HepG2 (cell line): ENCODE results near the gene SRPRA. TPM values are rescaled to one million over a fixed set of nuclear protein-coding genes. Genes with fewer than 3 reads are reported as not detected.

Experiments used
- BCL3 ChIP-seq: sonication (generic); formaldehyde crosslinking; IDR thresholded peaks from 2 replicates; pipeline ENCODE4 v1.5.1; 2020; ENCODE audit warnings: mild to moderate bottlenecking, missing genetic modification reagents, moderate library complexity
- CBX1 ChIP-seq: IDR thresholded peaks from one replicate; pipeline ENCODE4 v1.6.1; 2016; ENCODE audit warnings: antibody characterized with exemption, low read depth
- CCAR2 ChIP-seq: fragments of 200-400 bp; formaldehyde crosslinking; optimal IDR thresholded peaks from 2 replicates; pipeline ENCODE3; 2018; ENCODE audit warnings: low read depth, mild to moderate bottlenecking, low read length, moderate library complexity
- DMAP1 ChIP-seq: IDR thresholded peaks from 2 replicates; pipeline ENCODE4 v1.6.1; 2016
- ELF1 ChIP-seq: sonication (generic); formaldehyde crosslinking; IDR thresholded peaks from 2 replicates; pipeline ENCODE4 v1.4.0; 2020; ENCODE audit warnings: missing genetic modification reagents
- ELF4 ChIP-seq: sonication (generic); formaldehyde crosslinking; IDR thresholded peaks from 2 replicates; pipeline ENCODE4 v1.5.0; 2020; ENCODE audit warnings: missing genetic modification reagents, mild to moderate bottlenecking, moderate library complexity, borderline replicate concordance
- FLYWCH1 ChIP-seq: sonication (generic); formaldehyde crosslinking; IDR thresholded peaks from 2 replicates; pipeline ENCODE4 v1.8.1; 2023; ENCODE audit warnings: mild to moderate bottlenecking, missing genetic modification reagents
- JARID2 ChIP-seq: sonication (generic); formaldehyde crosslinking; IDR thresholded peaks from 2 replicates; pipeline ENCODE4 v1.8.1; 2023; ENCODE audit warnings: missing genetic modification reagents, inconsistent platforms; ENCODE audit not compliant: insufficient replicate concordance
- KDM5A ChIP-seq: fragments of 200-600 bp; sonication (generic); IDR thresholded peaks from 2 replicates; pipeline ENCODE4 v1.7.0; 2018; ENCODE audit warnings: antibody characterized with exemption, mild to moderate bottlenecking, low read length, borderline replicate concordance
- MAFF ChIP-seq: IDR thresholded peaks from 2 replicates; pipeline ENCODE4 v1.6.1; 2011; ENCODE audit warnings: low read depth, low read length, improper control_type of control experiment
- MXD3 ChIP-seq: IDR thresholded peaks from 2 replicates; pipeline ENCODE4 v1.6.1; 2016; ENCODE audit warnings: mild to moderate bottlenecking, missing biosample characterization, missing genetic modification reagents
- NFKBIZ ChIP-seq: IDR thresholded peaks from 2 replicates; pipeline ENCODE4 v1.6.1; 2018; ENCODE audit warnings: missing genetic modification reagents, missing compliant biosample characterization
- PREB ChIP-seq: sonication (generic); formaldehyde crosslinking; IDR thresholded peaks from 2 replicates; pipeline ENCODE4 v1.4.0; 2020; ENCODE audit warnings: missing genetic modification reagents
- RBAK ChIP-seq: sonication (generic); formaldehyde crosslinking; IDR thresholded peaks from 2 replicates; pipeline ENCODE4 v1.5.1; 2020; ENCODE audit warnings: mild to moderate bottlenecking, missing genetic modification reagents
- REL ChIP-seq: sonication (generic); formaldehyde crosslinking; conservative IDR thresholded peaks from 2 replicates; pipeline ENCODE4 v1.8.0; 2022; ENCODE audit warnings: mild to moderate bottlenecking, missing genetic modification reagents, moderate library complexity
- SIN3A ChIP-seq: IDR thresholded peaks from 2 replicates; pipeline ENCODE4 v1.6.1; 2011; ENCODE audit warnings: low read depth, mild to moderate bottlenecking, control low read depth, low read length, borderline replicate concordance
- SIX4 ChIP-seq: sonication (generic); formaldehyde crosslinking; IDR thresholded peaks from 2 replicates; pipeline ENCODE4 v1.4.0; 2020; ENCODE audit warnings: missing genetic modification reagents
- TFDP2 ChIP-seq: sonication (generic); formaldehyde crosslinking; IDR thresholded peaks from 2 replicates; pipeline ENCODE4 v1.4.0; 2020; ENCODE audit warnings: missing genetic modification reagents
- THRA ChIP-seq: sonication (generic); formaldehyde crosslinking; IDR thresholded peaks from 2 replicates; pipeline ENCODE4 v1.4.0; 2020; ENCODE audit warnings: missing genetic modification reagents, borderline replicate concordance
- ZNF546 ChIP-seq: sonication (generic); formaldehyde crosslinking; conservative IDR thresholded peaks from 2 replicates; pipeline ENCODE4 v1.8.1; 2023; ENCODE audit warnings: mild to moderate bottlenecking, missing genetic modification reagents
- ZNF597 ChIP-seq: sonication (generic); formaldehyde crosslinking; IDR thresholded peaks from 2 replicates; pipeline ENCODE4 v1.5.0; 2020; ENCODE audit warnings: missing genetic modification reagents
- ZNF614 ChIP-seq: IDR thresholded peaks from 2 replicates; pipeline ENCODE4 v1.6.1; 2018; ENCODE audit warnings: missing biosample characterization, missing genetic modification reagents, inconsistent platforms, borderline replicate concordance
- ZNF629 ChIP-seq: sonication (generic); formaldehyde crosslinking; conservative IDR thresholded peaks from 2 replicates; pipeline ENCODE4 v1.5.0; 2020; ENCODE audit warnings: missing genetic modification reagents
- polyA plus RNA-seq, 8 experiments: library from polyadenylated mRNA; depleted of rRNA in 3 of 8; stranded (reverse) in 7 of 8; unstranded in 1 of 8; fragments of >200 nt; fragmentation: Illumina TruSeq in 4 of 8; extraction: Trizol in 4 of 8; gene quantifications; 2 replicates each; pipeline versions ENCODE4 v1.2.1 to v1.2.3, GENCODE V29; 2011 to 2016; ENCODE audit warnings: low read depth in 4 of 8, missing spikeins in 1 of 8, mixed read lengths in 1 of 8; ENCODE audit not compliant: insufficient read depth in 1 of 8
- total RNA-seq, 5 experiments: library from RNA; depleted of rRNA; stranded (reverse); fragments of >200 nt; fragmentation: Illumina TruSeq; extraction: Trizol; gene quantifications; 2 replicates each; pipeline ENCODE4 v1.2.3, GENCODE V29; 2016; ENCODE audit warnings: low read depth in 1 of 5

Gene SRPRA
- total and polyA plus RNA-seq, 2 of the 13 experiments (the other 11 are each of a cell fraction or from before 2014, with no cell fraction given) = 27.7 to 64.6 TPM

- TF ChIP-seq ELF4 (CRISPR knock-in tag) (no peak), THRA (CRISPR knock-in tag) (peak; percentile 51; the same call in 1 of the 2 replicates), ZNF597 (CRISPR knock-in tag) (no peak), ZNF546 (CRISPR knock-in tag) (peak; percentile 88), ZNF629 (CRISPR knock-in tag) (peak; percentile 37; the same call in 1 of the 2 replicates), KDM5A (peak; percentile 76), MAFF (no peak), PREB (CRISPR knock-in tag) (no peak), RBAK (CRISPR knock-in tag) (no peak), DMAP1 (CRISPR knock-in tag) (peak; percentile 97), JARID2 (CRISPR knock-in tag) (peak; percentile 87), ZNF614 (CRISPR knock-in tag) (peak; percentile 95; the same call in 1 of the 2 replicates), MXD3 (peak; percentile 56), SIN3A (peak; percentile 80; the same call in 1 of the 2 replicates), CBX1 (peak; percentile 90), BCL3 (CRISPR knock-in tag) (peak; percentile 97), SIX4 (CRISPR knock-in tag) (no peak), REL (CRISPR knock-in tag) (peak; percentile 96), TFDP2 (CRISPR knock-in tag) (peak; percentile 91), ELF1 (peak; percentile 29; the same call in 1 of the 2 replicates), FLYWCH1 (CRISPR knock-in tag) (peak; percentile 76; the same call in 1 of the 2 replicates), NFKBIZ (CRISPR knock-in tag) (peak; percentile 77; the same call in 1 of the 2 replicates), CCAR2 (no peak)
Measured at GRCh38 chr11:126303623-126304456, 35.1 kb upstream of the SRPRA start, which contains the start of gene DCPS (continued).
